A172 (cell line): Measurements from ENCODE around the gene OR4D10. TPM values are rescaled to one million over a fixed set of nuclear protein-coding genes. Genes with fewer than 3 reads are reported as not detected.

Source experiments
- DNase-seq: peaks from one replicate; pipeline ENCODE4 v3.0.0-alpha.2; 2015; ENCODE audit warnings: low spot score
- total RNA-seq: library from RNA; depleted of rRNA; stranded (reverse); fragments of >200 nt; shearing (Covaris generic); gene quantifications from 2 replicates; pipeline ENCODE4 v1.2.3, GENCODE V29; 2014; rRNA removed

The OR4D10 gene
- total RNA-seq, 1 experiment from 2014 or later: not detected

DNA sequence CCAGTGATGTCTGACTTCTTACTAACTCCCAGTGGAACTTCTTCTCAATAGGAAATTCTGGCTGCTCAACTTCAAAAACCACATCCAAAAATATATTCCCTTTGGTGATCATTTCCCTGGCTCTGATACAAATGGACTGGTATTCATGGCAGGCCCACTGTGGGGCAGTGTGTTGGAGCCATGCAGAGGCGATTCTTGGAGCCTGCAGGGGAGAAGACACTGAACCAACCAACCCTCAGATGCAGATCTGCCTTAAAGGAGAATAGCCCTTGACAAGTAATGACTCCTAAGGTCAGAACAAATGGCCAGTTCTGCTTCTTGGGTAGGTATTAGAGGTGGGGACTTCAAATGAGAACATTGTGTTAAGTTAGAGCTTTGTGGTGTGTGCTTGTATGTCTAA is 50.4 kb downstream of the OR4D10 start:
- DNase-seq: no peak

DNA sequence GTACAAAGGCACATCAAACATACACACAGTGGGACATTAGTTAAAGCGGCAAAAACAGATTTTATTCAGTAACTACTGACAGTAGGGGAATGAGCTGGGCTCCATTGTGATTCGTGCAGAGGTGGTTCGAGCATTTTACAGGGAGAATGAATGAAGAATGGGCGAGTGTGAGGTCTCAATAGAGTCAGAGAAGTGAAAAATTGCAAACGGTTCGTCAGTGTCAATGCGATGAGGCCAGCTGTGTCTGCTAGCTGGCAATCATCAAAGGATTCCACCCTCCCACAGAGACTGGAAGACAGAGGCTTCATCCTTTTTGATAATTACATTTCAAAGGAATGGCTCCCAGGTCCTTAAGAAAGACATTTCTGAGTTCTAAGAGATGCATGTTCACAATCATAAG is 55.6 kb downstream of the OR4D10 start:
- no peak for DNase-seq

Other genes starting within 250 kb of the OR4D10 start
- gene OR5AN1, start 114.4 kb upstream of the OR4D10 start, total RNA-seq: not detected in 2 replicates
- not detected in 2 replicates for gene OR5A2, start 46.9 kb upstream of the OR4D10 start, total RNA-seq
- gene OR5A1, start 36.8 kb upstream of the OR4D10 start, total RNA-seq: not detected in 2 replicates
- not detected in 2 replicates for gene OR4D6, start 16.4 kb upstream of the OR4D10 start, total RNA-seq
- not detected in 2 replicates for gene OR4D11, start 30.3 kb downstream of the OR4D10 start, total RNA-seq
- not detected in 2 replicates for gene OR4D9, start 38.2 kb downstream of the OR4D10 start, total RNA-seq
- 16.6 and 16.7 TPM in 2 replicates for gene OSBP, start 142.5 kb downstream of the OR4D10 start, total RNA-seq
- gene PATL1, start 195.7 kb downstream of the OR4D10 start, total RNA-seq: 19.9 and 20.3 TPM in 2 replicates
- gene OR10V1, start 240.5 kb downstream of the OR4D10 start, total RNA-seq: not detected in 2 replicates